Loucy (cell line): ENCODE measurements around the gene C4orf36.

ENCODE experiments used
- H2AFZ ChIP-seq: fragments of 200-600 bp; sonication (generic); 2 replicates; pipeline ENCODE4 v1.6.0; 2016; ENCODE audit warnings: antibody characterized with exemption, mild to moderate bottlenecking, low read length, moderate library complexity
- H3F3A ChIP-seq: fragments of 200-600 bp; 2 replicates; pipeline ENCODE4 v1.6.0; 2016; ENCODE audit warnings: antibody characterized with exemption, low read depth, mild to moderate bottlenecking
- H3K27me3 ChIP-seq: fragments of 200-600 bp; sonication (generic); 2 replicates; pipeline ENCODE4 v1.6.1; 2014; ENCODE audit warnings: low read length, mild to moderate bottlenecking; ENCODE audit not compliant: insufficient read depth, poor library complexity, severe bottlenecking
- H3K36me3 ChIP-seq: fragments of 200-600 bp; sonication (generic); 2 replicates; pipeline ENCODE4 v1.6.1; 2016; ENCODE audit warnings: low read length; ENCODE audit not compliant: insufficient read depth
- H3K4me1 ChIP-seq: fragments of 200-600 bp; sonication (generic); 2 replicates; pipeline ENCODE4 v1.5.1; 2014; ENCODE audit warnings: low read length, mild to moderate bottlenecking; ENCODE audit not compliant: insufficient read depth, poor library complexity, severe bottlenecking
- H3K4me2 ChIP-seq: fragments of 200-600 bp; sonication (generic); 2 replicates; pipeline ENCODE4 v1.6.0; 2014; ENCODE audit warnings: antibody characterized with exemption, low read length, low read depth, mild to moderate bottlenecking; ENCODE audit not compliant: poor library complexity, severe bottlenecking
- H3K4me3 ChIP-seq: fragments of 200-600 bp; sonication (generic); 2 replicates; pipeline ENCODE4 v1.5.1; 2014; ENCODE audit warnings: low read length, mild to moderate bottlenecking, mixed read lengths; ENCODE audit not compliant: poor library complexity, severe bottlenecking
- H3K79me2 ChIP-seq: fragments of 200-600 bp; sonication (generic); 2 replicates; pipeline ENCODE4 v1.6.1; 2014; ENCODE audit warnings: low read length; ENCODE audit not compliant: insufficient read depth
- H3K9ac ChIP-seq: fragments of 200-600 bp; sonication (generic); 2 replicates; pipeline ENCODE4 v1.6.0; 2014; ENCODE audit warnings: mild to moderate bottlenecking, low read depth, low read length, moderate library complexity; ENCODE audit not compliant: poor library complexity, severe bottlenecking
- H3K9me2 ChIP-seq: fragments of 200-600 bp; sonication (generic); replicated peaks from 2 replicates; pipeline ENCODE4 v1.6.1; 2016; ENCODE audit warnings: low read depth, low read length, mixed read lengths
- H3K9me3 ChIP-seq: fragments of 200-600 bp; sonication (generic); 2 replicates; pipeline ENCODE4 v1.6.1; 2014; ENCODE audit warnings: mild to moderate bottlenecking, antibody characterized with exemption, low read length, low read depth; ENCODE audit not compliant: insufficient read depth
- H4K20me1 ChIP-seq: fragments of 200-600 bp; sonication (generic); 2 replicates; pipeline ENCODE4 v1.6.0; 2014; ENCODE audit warnings: antibody characterized with exemption, low read length, mild to moderate bottlenecking; ENCODE audit not compliant: insufficient read depth, poor library complexity, severe bottlenecking
- CTCF ChIP-seq: fragments of 200-600 bp; sonication (generic); conservative IDR thresholded peaks from 2 replicates; pipeline ENCODE4 v1.5.1; 2014; ENCODE audit warnings: mild to moderate bottlenecking, antibody characterized with exemption, low read length
- EZH2phosphoT487 ChIP-seq: fragments of 200-600 bp; IDR thresholded peaks from 2 replicates; pipeline ENCODE4 v1.6.1; 2018; ENCODE audit warnings: antibody characterized with exemption, mild to moderate bottlenecking, moderate library complexity, borderline replicate concordance

C4orf36 gene

GRCh38 chr4:86870442-86871069 is 21.7 kb downstream of the C4orf36 start:
- Histone ChIP-seq H2AFZ (no peak overlapping the region), H3K4me2 (no peak overlapping the region)

DNA sequence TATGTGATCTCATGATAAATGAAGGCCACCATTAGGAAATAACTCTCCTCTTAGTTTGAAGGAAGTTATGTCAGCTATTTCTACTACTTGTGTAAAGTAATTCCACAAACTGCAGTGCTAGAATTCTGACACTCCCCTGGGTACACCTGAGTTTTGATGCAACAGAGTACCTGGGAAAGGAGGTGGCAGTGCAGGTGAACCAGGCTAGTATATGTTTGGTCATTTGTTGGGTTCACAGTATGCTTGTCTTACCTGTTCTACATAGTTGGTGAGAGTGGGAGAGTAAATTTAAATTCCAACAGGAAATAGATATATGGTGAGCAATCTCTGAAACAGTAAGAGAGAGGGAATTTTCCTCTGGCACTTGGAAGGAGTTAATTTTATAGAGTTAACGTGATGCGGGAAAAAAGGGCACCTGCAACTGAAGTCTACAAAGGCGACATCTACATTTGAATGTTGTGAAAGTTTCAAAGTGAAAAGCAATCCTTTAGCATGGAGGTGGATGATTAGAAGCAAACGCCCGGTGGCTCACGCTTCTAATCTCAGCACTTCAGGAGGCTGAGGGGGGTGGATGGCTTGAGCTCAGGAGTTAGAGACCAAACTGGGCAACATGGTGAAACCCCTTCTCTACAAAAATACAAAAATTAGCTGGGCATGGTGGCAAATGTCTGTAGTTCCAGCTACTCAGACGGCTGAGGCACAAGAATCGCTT is 34.7 kb downstream of the C4orf36 start:
- Histone ChIP-seq H3K9me3 (no peaks in the 10 kb centered on the region), H3K36me3 (no peaks in the 10 kb centered on the region), H3K27me3 (no peaks in the 10 kb centered on the region), H2AFZ (no peak overlapping the region), H3K9me2 (no peaks in the 10 kb centered on the region), H3K4me1 (no peaks in the 10 kb centered on the region), H3K79me2 (no peaks in the 10 kb centered on the region), H4K20me1 (no peaks in the 10 kb centered on the region), H3K4me2 (no peak overlapping the region), H3K9ac (no peak overlapping the region), H3F3A (no peaks in the 10 kb centered on the region), H3K4me3 (no peak overlapping the region)
- no peak for TF ChIP-seq CTCF
- no peak for TF ChIP-seq EZH2phosphoT487

More at GRCh38 chr4:86870442-86871069, 21.7 kb downstream of the C4orf36 start:
- H3K36me3 ChIP-seq = no peaks in the 10 kb centered on the region
- TF ChIP-seq CTCF = no peak
- no peak for TF ChIP-seq EZH2phosphoT487
- no peaks in the 10 kb centered on the region for H3K9me3 ChIP-seq
- H3F3A ChIP-seq = no peaks in the 10 kb centered on the region
- no peak overlapping the region for H3K9ac ChIP-seq
- no peaks in the 10 kb centered on the region for H3K27me3 ChIP-seq
- no peaks in the 10 kb centered on the region for H3K4me1 ChIP-seq
- H3K4me3 ChIP-seq = no peak overlapping the region
- no peaks in the 10 kb centered on the region for H3K79me2 ChIP-seq
- H4K20me1 ChIP-seq = no peaks in the 10 kb centered on the region
- no peaks in the 10 kb centered on the region for H3K9me2 ChIP-seq

- no peak for TF ChIP-seq CTCF
- no peak for TF ChIP-seq EZH2phosphoT487
- H2AFZ ChIP-seq = no peak overlapping the region
- no peaks in the 10 kb centered on the region for H3K9me2 ChIP-seq
- no peak overlapping the region for H3K4me2 ChIP-seq
- H3K27me3 ChIP-seq = no peaks in the 10 kb centered on the region
- H4K20me1 ChIP-seq = no peaks in the 10 kb centered on the region
- H3K79me2 ChIP-seq = no peaks in the 10 kb centered on the region
- no peaks in the 10 kb centered on the region for H3K4me1 ChIP-seq
- H3F3A ChIP-seq = no peaks in the 10 kb centered on the region
- H3K36me3 ChIP-seq = no peaks in the 10 kb centered on the region
- H3K9me3 ChIP-seq = no peaks in the 10 kb centered on the region
- no peak overlapping the region for H3K9ac ChIP-seq
- no peak overlapping the region for H3K4me3 ChIP-seq
Observed at GRCh38 chr4:86856896-86857295, 35.3 kb downstream of the C4orf36 start.
